GM19467 (cell line): Measurements from ENCODE around the gene FAM25G.
"Not testable (repeated sequence)": the region's sequence is repeated elsewhere in the genome, so short reads cannot be mapped to it uniquely, and the experiment has no call there.

Source experiments
- ATAC-seq: cut with Tn5 transposase; IDR thresholded peaks from one replicate; pipeline ENCODE4 v1.9.1; 2021; ENCODE audit warnings: mild to moderate bottlenecking, moderate library complexity; ENCODE audit not compliant: unreplicated experiment

The FAM25G gene

DNA sequence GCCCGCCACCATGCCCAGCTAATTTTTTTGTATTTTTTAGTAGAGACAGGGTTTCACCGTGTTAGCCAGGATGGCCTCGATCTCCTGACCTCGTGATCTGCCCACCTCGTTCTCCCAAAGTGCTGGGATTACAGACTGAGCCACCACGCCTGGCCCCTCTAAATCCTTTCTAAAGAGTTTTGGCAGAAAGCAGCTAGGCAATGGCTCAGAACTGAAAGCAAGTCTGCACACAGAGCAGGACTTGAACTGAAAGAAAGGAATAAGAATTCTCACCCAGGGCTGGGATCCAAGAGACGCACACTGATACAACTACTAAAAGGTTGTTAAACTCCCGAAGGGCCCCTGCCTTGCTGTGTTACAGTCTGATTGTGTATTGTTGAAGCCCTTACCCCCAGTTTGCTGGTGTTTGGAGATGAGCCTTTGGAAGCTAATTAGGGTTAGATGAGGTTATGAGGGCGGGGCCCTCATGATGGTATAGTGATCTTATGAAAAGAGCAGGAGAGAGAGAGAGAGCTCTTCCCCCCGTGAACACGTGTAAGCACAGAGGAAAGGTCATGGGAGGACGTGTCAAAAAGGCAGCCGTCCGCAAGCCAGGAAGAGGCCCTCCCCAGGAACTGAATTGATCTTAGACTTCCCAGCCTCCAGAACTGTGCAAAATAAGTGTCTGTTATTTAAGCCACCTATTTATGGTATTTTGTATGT is 26.1 kb downstream of the FAM25G start:
- ATAC-seq: not testable (repeated sequence)

DNA sequence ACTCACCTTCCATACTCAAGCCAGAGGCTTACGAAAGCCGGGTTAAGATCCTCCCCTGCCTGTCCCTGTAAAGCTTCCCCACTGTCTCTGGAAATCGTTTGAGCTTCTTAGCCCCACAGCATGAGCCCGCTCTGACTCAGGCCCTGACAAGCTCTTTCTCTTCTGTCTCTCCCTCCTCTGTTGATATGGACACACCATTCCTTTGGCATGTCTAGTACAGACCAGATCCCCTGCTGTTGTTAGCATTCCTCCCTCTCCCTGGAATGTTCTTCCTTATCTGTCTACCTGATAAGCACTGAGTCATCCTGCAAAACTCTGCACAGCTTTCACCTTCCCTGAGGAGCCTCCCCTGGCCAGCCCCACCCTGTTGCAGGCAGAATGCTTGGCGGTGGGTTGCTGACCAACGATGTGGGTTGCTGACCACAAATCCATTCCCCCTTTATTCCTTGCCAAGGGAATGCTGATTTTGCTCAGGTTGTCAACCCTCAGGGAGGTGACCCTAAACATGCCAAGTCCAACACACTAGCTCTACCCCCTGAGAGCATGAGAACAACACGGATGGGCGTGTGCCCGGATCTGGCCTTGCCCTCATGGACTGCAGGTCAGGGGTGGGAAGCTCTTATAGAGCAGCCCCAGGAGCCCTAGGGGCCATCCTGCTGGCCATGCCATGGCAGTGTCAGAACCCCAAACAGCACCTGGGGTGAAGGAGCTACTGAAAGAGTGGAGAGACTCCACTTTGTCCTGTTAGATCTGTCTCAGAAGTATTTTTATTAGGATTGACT is 28.7 kb downstream of the FAM25G start:
- not testable (repeated sequence) for ATAC-seq

GRCh38 chr10:47461261-47461687 is 30.2 kb downstream of the FAM25G start:
- not testable (repeated sequence) for ATAC-seq

DNA sequence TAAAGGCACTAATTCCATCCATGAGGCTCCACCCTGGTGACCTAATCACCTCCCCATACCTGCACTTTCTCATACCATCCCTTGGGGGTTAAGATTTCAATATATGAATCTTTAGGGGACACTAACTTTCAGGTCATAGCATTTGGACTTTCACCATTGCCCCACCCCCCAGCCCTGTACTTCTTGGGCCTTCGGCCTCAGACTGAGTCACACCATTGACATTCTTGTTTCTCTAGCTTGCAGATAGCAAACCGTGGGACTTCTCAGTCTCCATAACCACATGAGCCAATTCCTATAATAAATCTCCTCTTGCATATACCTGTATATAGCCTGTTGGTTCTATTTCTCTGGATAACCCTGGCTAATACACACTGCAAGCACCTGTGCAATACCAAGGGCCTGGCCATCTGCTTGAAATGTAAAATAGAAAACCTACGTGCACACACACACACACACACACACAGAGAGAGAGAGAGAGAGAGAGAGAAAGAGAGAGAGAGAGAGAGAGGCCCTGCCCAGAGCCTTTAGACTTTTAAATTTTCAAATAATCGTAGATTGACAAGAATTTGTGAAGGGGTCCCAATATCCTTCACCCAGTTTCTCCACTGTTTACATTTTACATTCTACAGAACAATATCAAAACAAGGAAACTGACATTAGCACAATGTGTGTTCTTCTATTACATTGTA is 32.9 kb downstream of the FAM25G start:
- no peak for ATAC-seq

DNA sequence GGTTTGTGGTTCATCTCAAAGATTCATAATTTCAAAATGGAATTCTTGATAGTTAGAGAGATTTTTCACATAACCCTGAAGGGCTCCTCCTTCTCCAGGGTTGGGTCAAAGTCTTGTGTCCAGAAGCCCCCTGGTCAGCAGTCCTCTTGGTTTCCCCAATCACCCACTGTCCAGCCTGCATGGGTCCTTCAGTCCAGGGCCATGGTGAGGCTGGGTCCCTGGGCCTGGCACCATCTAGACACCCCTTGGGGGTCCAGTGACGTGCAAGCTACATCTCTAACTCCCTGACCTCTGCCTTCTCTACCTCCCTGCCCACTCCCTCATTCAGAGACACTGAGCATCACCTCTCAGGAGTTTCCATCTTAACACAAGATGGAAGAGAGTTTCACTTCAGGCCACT is 33.7 kb downstream of the FAM25G start:
- no peak for ATAC-seq

- no peak for ATAC-seq
Observed at GRCh38 chr10:47457528-47457820, 34.0 kb downstream of the FAM25G start.

DNA sequence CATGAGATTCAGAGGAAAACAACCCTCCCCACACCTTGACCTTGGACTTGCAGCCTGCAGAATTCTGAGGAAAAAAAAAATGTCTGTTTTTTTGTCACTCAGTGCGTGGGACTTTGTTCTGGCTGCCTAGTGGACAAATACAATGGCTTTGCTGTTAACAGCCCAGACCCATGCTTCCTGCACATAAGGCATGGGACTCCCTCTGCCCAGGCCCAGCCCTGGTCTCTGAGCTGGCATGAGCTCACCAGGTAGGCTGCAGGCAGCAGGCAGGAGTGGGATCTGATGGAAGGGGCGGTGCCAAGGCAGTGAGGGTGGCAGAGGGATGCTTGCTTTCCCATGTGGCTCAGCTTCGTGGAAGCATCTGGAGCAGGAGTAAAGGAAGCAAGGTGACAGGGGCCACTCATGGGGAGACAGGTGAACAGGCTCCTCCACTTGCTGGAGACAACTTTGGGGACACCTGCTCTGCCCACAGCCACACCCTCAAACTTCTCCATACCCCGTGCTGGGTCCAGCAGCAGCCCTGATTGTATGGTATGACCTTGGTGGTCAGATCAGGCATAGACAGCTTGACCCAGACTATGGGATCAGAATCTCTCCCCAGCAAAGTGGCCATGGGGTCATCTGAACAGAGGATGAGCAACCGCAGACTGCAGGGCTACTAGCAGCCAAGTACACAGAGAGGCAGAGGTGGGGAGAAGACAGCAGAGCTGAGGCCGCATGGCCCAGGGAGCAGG is 34.5 kb downstream of the FAM25G start:
- no peak for ATAC-seq

- no peak for ATAC-seq
Observed at GRCh38 chr10:47456079-47456785, 35.3 kb downstream of the FAM25G start.

- not testable (repeated sequence) for ATAC-seq
Observed at GRCh38 chr10:47455350-47456078, 36.0 kb downstream of the FAM25G start.

GRCh38 chr10:47454780-47455058 is 36.8 kb downstream of the FAM25G start:
- no peak for ATAC-seq

- ATAC-seq: no peak
Observed at GRCh38 chr10:47454008-47454779, 37.3 kb downstream of the FAM25G start.

DNA sequence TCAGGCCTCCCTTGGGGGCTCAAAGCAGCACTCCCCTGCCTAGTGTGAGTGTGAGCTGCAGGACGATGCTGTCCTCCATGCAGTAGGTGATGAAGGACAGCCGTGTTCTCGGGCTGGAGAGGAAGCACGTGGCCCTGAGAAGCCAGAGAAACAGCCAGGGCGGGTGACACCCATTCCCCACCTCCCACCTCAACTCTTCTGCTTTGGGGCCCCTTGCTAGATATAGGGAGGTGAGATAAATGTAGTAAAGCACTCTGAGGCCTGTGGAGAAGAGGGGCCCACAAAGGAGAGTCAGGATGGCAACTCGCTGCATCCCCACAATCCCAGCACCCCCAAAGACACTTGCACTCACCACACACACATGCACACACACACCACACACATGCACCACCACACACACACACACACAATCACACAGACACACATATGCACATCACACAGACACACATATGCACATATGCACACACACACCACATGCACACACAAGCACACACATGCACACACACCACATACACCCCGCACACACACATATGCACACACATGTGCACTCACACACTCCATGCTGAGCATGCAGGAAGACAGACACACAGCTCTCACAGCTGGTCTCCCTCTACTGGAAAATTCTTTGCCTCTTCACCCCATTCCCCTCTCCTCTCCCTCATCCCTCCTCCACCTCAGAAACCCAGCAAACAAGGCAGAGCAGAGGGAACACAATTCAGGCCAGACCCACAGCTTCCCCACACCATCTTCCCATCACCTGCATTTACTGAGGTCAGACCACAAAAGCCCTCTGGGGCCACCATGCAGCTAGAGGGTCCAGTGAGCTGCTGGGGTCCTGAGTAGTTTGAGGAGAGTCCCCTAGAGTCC is 38.1 kb downstream of the FAM25G start:
- no peak for ATAC-seq

GRCh38 chr10:47452495-47453140 is 38.9 kb downstream of the FAM25G start:
- no peak for ATAC-seq

DNA sequence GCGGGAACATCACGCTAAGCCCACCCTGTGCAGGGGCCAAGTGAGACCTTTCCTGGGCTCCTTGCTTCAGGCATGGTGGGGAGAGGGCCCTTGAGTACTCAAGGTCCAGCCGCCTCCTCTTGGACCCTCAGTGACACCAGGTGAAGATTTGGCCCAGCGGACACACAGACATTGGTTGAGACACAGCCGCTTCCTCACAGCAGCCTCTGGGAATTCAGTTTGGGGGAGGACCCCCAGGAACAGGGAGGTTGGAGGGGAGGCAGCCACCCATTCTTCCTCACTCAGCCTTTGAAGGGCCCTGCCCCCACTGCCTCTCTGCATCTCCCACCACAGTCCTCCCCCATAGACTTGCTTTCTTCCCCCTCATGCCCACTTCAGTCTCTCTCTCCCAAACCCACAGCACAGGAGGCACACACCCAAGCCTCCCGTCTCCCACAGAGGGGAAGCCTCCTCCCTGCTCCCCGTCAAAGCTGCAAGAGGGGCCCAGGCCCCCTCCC is 39.5 kb downstream of the FAM25G start:
- ATAC-seq: no peak

- ATAC-seq: no peak
Observed at GRCh38 chr10:47451273-47451997, 40.1 kb downstream of the FAM25G start.

DNA sequence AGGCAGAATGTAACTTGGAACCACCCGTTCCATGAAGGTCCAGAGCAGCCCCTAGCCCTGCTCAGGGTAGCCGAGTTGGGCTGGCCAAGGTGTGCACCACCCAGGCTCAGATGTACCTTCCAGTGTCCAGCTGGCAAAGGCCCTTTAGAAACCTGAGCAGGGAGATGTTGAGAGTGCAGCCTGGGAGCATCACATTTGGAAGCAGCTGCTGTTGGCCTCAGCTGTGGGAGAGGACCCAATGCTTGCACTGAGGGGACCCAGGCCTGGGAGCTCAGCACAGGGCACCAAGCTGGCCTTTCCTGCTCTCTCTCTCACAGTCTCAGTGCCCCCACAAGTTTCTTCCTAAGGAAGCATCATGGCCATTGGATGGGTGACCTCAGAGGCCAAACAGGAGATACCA is 41.1 kb downstream of the FAM25G start:
- ATAC-seq: no peak

DNA sequence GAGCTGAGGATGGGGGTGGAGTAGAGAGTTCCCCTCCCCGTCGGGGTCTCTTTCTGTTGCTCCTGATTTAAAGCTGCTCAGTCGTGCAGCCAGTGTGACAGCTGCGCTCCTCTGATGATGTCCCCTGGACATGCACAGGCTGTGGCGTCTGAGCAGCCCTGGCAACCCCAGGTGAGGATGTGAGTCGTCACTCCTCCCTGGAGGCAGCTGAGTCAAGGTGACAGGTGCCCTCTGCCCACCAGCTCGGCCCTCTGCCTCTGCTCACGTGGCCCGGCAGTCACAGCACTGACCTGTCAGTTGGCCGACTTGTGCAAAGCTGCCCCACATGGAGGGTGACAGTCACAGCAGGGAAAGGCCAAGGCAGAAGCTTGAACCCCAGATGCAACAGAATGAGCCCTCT is 41.5 kb downstream of the FAM25G start:
- no peak for ATAC-seq
